ENCODE results near the gene ATF7IP.
A peak's percentile ranks its signal among the peaks of the same experiment; 100 is the strongest.

The ATF7IP gene

DNA sequence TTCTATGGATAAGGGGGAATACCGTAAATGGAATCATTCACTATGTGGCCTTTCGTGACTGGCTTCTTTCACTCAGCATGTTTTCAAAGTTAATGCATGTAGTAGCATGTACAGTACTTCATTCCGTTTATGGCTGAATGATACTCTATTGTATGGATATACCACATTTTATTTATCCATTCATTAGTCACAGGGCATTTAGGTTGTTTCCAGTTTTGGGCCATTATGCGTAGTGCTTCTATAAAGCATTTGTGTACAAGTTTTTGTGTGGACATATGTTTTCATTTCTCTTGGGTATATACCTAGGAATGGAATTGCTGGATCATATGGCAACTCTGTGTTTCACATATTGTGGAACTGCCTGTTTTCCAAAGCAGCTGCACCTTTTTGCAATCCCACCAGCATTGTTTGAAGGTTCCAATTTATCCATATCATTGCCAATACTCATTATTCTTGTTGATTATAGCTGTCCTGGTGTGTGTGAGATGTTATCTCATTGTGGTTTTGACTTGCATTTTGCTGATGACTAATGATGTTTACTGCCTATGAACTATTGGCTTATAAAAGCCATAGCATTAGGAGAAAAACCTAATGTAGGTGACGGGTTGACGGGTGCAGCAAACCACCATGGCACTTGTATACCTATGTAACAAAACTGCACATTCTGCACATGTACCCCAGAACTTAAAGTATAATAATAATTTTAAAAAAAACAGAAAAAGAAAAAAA is 45.5 kb downstream of the ATF7IP start:
- no peak for DNase-seq (ENCODE audit: low read depth)

GRCh38 chr12:14416658-14417057 is 51.2 kb downstream of the ATF7IP start:
- DNase-seq (ENCODE audit: low read depth): peak; percentile 86

DNA sequence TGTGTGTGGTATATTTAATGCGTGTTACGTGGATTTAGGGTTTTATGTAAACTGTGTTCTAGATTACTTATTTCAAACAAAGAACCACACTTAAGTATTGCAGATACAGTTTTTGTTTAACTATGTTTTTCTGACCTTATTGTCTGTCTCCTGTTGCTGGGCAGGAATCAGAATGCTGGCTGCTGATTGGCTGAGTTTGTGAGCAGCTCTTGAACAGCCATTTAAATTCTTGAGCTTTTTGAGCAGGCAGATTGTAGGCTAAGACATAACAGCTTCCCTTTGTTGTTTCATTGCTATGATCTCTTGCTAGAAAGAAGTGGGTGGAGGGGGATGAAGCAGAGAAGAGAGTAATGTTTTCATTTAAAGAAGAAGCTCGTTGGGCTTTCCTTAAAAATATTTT is 52.2 kb downstream of the ATF7IP start:
- DNase-seq (ENCODE audit: low read depth): peak; percentile 84

DNA sequence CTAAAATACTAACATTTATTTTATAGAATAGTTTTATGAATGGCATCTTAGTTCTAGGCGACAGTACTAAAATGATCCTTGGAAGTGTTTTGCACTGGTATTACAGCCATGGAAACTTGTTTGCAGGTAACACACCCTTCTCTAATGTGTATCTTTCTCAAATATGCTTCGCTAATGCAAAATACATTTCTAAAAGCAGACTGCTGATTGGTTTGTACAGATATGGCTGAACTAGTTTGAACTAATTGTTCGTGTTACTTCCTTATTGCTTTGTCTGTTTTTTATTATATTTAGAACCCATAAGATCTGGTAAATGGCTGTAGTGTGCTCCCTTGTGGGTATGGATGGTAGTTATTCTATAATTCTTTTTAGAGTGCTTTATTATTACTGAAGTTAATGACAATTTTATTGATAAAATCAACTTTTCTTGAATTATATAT is 53.0 kb downstream of the ATF7IP start:
- DNase-seq (ENCODE audit: low read depth): no peak

- no peak for DNase-seq (ENCODE audit: low read depth)
Observed at GRCh38 chr12:14422516-14423230, 57.2 kb downstream of the ATF7IP start.

GRCh38 chr12:14424545-14424944 is 59.1 kb downstream of the ATF7IP start:
- DNase-seq (ENCODE audit: low read depth): no peak

DNA sequence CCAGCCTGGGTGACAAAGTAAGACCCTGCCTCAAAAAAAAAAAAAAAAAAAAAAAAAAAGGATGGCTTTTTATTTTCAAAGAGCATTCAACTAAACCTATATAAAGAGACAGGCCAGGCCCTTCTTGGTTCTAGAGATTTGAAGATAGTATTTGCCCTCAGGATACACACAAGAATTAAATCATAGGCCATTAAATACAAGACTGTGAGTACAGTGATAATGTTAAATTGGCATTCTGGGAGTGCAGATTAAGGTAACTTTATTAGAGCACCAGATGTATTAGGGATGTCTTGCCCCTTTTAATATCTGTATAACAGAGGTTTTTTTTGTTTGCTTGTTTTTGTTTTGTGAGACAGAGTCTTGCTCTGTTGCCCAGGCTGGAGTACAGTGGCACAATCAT is 61.3 kb downstream of the ATF7IP start:
- DNase-seq (ENCODE audit: low read depth): no peak

DNA sequence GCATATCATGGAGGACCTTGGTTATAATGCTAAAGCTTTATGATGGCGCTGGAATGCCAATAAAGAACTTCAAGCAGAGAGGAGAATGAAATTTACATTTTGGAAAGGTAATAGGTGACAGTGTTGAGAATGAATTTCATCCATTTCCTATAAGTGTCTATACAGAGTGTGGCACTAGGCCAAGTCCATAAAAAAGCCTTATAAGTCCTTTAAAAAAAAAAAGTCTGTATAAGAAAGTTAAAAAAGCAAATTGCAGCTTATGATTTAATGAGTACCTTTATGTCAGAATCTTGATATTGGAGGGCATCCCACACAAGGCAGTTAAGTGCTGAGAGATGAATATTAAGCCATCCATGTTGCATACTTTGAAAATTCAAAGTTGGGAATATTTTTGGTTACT is 62.4 kb downstream of the ATF7IP start:
- no peak for DNase-seq (ENCODE audit: low read depth)

DNA sequence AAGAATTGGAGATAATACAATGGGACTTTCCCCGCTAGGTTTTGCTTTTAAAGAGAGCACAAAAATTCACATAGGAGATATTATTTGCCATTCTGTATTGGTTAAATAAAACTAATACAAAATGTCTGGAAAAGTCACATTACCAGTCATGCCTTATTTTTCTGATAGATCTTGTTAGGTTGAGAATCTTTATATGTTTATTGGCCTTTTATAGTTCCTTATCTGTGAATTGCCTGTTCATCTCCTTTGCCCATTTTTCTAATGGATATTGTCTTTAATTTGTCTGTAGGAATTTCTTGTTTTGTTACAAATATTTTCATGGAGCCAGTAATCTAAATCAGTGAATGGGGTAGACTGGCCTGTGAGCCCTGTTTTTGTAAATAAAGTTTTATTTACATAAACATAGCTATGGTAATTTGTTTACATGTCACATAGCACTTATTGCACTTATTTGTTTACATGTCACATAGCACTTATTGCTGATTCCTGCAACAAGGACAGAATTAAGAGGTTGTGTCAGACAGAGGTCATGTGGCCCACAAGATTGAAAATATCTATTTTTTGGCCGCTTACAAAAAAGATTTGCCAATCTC is 65.0 kb downstream of the ATF7IP start:
- DNase-seq (ENCODE audit: low read depth): no peak

DNA sequence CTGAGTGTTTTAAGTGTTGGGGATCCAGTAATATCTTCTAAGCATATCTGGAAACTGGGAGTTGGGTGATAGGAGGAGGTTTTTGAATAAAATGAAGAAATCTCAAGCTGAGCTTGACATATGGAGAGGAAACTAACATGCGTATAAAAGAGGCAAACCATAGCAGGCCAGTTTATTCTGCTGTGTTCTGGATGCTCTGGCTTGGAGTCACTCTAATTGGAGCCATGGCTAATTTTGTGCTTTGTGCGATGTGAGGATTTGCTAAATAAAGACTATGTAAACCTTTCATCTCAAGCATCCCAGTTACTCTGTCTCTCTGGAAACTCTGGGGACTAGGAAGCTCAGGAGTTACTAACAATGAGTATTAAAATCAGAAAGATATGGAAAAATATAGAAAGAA is 66.5 kb downstream of the ATF7IP start:
- no peak for DNase-seq (ENCODE audit: low read depth)

- DNase-seq (ENCODE audit: low read depth): no peak
Observed at GRCh38 chr12:14435627-14436026, 70.1 kb downstream of the ATF7IP start.

DNA sequence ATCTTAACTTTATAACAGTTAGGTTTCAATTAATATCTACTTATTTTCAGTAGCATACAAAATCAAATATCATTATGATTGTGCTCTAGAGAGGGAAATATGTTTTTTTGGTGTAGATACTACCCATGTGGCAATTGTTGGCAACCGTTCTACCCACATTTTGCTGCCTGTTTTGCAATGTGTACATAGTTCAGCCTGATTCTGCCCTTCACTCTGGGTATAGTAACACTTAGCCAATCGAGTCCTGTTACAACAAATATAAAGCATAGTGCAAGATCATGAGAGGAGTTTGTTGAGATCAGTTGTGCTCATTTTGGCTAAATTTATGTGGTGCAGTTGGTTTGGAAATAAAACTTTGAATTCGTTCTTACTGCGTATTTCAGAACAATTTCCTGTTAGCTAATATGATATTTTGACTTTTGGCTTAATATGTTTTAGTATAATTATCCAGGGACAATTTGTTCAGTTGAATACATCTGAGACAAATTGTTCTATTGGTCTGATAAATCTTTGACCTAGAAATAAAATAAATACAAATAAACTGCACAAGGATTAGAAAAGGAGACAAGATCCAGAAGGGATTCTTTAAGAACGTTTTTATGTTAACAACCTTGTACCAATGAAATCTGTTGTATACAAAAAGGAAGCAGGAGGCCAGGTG is 76.9 kb downstream of the ATF7IP start:
- DNase-seq (ENCODE audit: low read depth): no peak

DNA sequence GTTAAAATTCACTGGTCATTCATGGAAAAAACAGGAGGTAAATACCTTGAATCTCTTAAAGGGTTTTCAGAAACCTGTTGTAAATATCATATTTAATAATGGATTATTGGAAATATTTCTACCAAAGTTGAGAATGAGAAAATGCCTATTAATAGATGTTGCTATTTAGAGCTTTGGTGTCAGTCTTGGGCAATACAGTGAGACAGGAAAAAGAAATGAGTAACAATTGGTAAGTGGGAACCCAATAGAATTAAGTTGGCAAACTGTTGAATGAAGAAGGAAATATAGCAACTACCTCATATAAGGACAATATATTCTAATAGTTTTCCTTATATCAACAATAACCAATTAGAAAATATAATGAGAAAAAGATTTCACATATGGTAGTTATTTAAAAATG is 78.0 kb downstream of the ATF7IP start:
- DNase-seq (ENCODE audit: low read depth): no peak

- DNase-seq (ENCODE audit: low read depth): no peak
Observed at GRCh38 chr12:14450479-14450878, 85.0 kb downstream of the ATF7IP start.

DNA sequence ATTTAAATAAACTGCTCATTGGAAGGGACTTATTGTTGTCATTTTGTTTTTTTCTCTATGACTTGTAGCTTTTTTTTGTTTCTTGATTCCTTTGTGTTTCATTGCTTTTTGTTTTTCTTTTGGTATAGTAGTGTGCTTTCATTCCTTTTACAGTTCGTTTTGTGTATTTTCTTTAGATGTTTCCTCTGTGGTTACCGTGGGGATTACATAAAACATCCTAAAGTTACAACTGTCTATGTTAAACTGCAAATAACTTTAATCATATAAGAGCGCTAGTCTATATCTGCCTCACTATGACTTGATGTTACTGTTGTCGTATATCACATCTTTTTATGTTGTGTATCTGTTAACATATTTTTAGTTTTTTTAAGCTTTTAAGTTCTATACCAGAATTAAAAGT is 86.9 kb downstream of the ATF7IP start:
- no peak for DNase-seq (ENCODE audit: low read depth)

DNA sequence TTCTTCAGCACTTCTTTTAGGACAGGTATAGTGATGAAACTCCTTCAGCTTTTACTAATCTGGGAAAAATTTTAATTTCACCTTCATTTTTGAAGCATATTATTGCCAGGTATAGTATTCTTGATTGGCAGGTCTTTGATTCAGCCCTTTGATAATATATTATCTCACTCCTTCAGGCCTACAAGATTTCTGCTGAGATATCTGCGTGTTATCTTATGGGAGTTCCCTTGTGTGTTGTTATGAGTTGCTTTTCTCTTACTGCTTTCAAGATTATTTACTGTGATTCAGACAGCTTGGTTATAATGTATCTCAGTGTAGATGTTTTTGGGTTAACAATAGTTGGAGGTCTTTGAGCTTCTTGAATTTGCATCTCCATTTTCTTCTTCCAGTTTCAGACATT is 87.4 kb downstream of the ATF7IP start:
- no peak for DNase-seq (ENCODE audit: low read depth)

- DNase-seq (ENCODE audit: low read depth): no peak
Observed at GRCh38 chr12:14454098-14454907, 88.8 kb downstream of the ATF7IP start.

DNA sequence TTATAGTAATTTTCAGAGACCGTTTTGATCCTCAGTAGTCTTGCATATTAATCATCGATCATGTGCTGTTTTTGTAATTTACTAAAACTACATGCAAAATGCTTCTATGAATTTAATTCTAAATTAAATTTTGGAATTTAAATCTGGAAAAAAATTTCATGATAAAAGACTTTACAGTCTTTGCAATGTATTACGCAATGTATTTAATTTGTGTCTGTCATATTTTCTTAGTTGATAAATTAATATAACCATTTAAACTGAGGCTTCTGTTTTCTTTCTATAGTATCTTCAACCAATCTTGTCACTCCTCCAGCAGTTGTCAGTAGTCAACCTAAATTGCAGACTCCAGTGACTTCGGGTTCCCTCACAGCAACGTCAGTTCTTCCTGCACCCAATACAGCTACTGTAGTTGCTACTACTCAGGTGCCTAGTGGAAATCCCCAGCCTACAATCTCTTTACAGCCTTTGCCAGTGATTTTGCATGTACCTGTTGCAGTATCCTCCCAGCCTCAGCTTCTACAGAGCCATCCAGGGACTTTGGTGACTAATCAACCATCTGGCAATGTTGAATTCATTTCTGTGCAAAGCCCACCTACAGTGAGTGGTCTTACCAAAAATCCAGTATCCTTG is 94.8 kb downstream of the ATF7IP start:
- no peak for DNase-seq (ENCODE audit: low read depth)

DNA sequence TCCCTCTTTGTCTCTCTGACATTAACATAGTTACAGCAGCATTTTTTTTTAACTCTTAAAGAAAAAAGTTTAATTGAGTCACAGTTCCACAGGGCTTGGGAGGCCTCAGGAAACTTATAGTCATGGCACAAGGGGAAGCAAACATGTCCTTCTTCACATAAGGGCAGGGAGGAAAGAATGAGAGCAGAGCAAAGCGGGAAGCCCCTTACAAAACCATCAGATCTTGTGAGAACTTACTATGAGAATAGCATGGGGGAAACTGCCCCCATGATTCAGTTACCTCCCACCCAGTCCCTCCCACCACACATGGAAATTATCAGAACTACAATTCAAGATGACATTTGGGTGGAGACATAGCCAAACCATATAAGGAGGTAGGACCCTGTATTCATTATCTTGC is 106.0 kb downstream of the ATF7IP start:
- DNase-seq (ENCODE audit: low read depth): no peak

GRCh38 chr12:14473707-14474287 is 108.3 kb downstream of the ATF7IP start:
- DNase-seq (ENCODE audit: low read depth): no peak

- no peak for DNase-seq (ENCODE audit: low read depth)
Observed at GRCh38 chr12:14479004-14479403, 113.5 kb downstream of the ATF7IP start.

Data from fibroblast of the conjunctiva (primary cell).